NB4 (cell line): ENCODE results near the gene SMIM1.

Experiments
- CTCF ChIP-seq: IDR thresholded peaks from one replicate; pipeline ENCODE4 v1.5.1; 2012; ENCODE audit warnings: low read depth, low read length
- MAX ChIP-seq: IDR thresholded peaks from 2 replicates; pipeline ENCODE4 v1.6.1; 2011; ENCODE audit warnings: low read depth, low read length

GRCh38 chr1:3731583-3732433, 40.7 kb upstream of the SMIM1 start:
- TF ChIP-seq CTCF (no peak), MAX (no peak)
